Parathyroid adenoma (tissue), 2 donors: ENCODE data around the gene DHX40.
A peak's percentile ranks its signal among the peaks of the same experiment; 100 is the strongest.

ENCODE experiments used
- H2AFZ ChIP-seq: fragments of 300-600 bp; sonication (generic); one replicate; pipeline ENCODE4 v1.7.0; 2017; ENCODE audit warnings: antibody characterized with exemption, mild to moderate bottlenecking
- H3K27ac ChIP-seq: fragments of 300-600 bp; sonication (generic); one replicate; pipeline ENCODE4 v1.7.0; 2017
- H3K27me3 ChIP-seq: fragments of 300-600 bp; sonication (generic); one replicate; pipeline ENCODE4 v1.7.0; 2017; ENCODE audit warnings: low read length; ENCODE audit not compliant: control insufficient read depth, insufficient read depth
- H3K36me3 ChIP-seq: fragments of 300-600 bp; sonication (generic); one replicate; pipeline ENCODE4 v1.7.0; 2017; ENCODE audit warnings: low read length; ENCODE audit not compliant: control insufficient read depth, insufficient read depth
- H3K4me1 ChIP-seq: fragments of 300-600 bp; sonication (generic); one replicate; pipeline ENCODE4 v1.7.0; 2017; ENCODE audit warnings: control low read depth
- H3K4me2 ChIP-seq: fragments of 300-600 bp; sonication (generic); one replicate; pipeline ENCODE4 v1.7.0; 2017; ENCODE audit warnings: low read length
- H3K4me3 ChIP-seq: fragments of 300-600 bp; sonication (generic); one replicate; pipeline ENCODE4 v1.7.0; 2017; ENCODE audit warnings: low read depth, low read length
- H3K79me2 ChIP-seq: fragments of 300-600 bp; sonication (generic); one replicate; pipeline ENCODE4 v1.7.0; 2017; ENCODE audit warnings: control low read depth
- H3K9ac ChIP-seq: fragments of 300-600 bp; sonication (generic); one replicate; pipeline ENCODE4 v1.7.0; 2017; ENCODE audit warnings: mild to moderate bottlenecking
- H3K9me3 ChIP-seq: fragments of 300-600 bp; sonication (generic); one replicate; pipeline ENCODE4 v1.7.0; 2017; ENCODE audit warnings: low read length; ENCODE audit not compliant: control insufficient read depth
- TF ChIP-seq, protein P1 (sequence below): fragments of 300-600 bp; sonication (generic); IDR thresholded peaks from one replicate; pipeline ENCODE4 v1.7.0; 2017; ENCODE audit warnings: antibody characterized with exemption, mild to moderate bottlenecking
- donor health status: primary hyperparathyroidism.

The DHX40 gene

DNA sequence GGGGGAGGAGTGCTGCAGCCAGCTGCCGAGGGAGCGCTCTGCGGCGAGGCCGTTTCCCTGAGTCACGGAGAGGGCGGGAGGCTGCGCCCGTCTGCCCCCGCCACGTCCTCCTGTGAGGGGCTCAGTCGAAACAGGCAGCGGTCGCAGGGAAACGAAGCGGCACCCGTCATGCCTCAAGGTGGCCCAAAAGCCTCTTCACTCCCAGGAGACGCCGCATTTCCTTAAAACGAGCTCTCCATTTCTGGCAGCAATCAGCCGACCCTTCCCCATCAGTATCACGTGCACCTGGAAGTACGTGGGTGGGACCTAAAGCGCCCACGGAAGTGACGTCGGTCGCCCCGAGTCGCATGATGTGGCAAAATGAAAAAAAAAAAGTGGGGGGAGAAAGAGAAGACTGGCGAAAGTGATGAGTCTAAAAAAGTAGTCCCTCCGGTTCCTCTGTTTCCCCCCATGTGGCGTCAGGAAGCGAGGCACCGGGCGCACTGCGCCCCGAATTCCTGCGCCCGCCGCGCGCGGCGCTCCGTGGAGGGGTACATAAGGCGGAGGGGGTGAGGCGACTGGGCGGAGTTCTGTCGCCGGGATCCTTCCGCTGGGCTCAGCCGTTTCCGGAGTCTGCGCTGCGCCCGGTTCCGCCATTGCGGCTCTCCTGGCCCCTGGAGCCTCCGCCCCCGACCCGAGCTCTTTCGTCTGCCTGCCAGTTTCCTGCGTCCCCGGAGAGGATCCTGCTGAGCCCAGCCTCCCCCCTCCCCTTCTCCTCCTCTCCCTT, 54.1 kb downstream of the DHX40 start, which contains the start of gene CLTC:
CLTC (plus strand) TSS at position 598 of the 766 bp plus-strand sequence. CDS start 237 bp downstream, outside the sequence.
- H3K27me3 ChIP-seq: no peaks in the 10 kb centered on the region
- H3K79me2 ChIP-seq: peaks cover 32% of the 10 kb centered on the region
- peak within 1 kb of the TSS; percentile 85 for H3K4me2 ChIP-seq
- H3K4me3 ChIP-seq: peak within 1 kb of the TSS; percentile 100
- peak within 1 kb of the TSS; percentile 100 for H3K9ac ChIP-seq
- peak within 1 kb of the TSS; percentile 96 for H2AFZ ChIP-seq
- H3K9me3 ChIP-seq: no peaks in the 10 kb centered on the region
- H3K36me3 ChIP-seq: no peaks in the 10 kb centered on the region
- peaks cover 14% of the 10 kb centered on the region for H3K4me1 ChIP-seq
- TF ChIP-seq, protein P1, sequence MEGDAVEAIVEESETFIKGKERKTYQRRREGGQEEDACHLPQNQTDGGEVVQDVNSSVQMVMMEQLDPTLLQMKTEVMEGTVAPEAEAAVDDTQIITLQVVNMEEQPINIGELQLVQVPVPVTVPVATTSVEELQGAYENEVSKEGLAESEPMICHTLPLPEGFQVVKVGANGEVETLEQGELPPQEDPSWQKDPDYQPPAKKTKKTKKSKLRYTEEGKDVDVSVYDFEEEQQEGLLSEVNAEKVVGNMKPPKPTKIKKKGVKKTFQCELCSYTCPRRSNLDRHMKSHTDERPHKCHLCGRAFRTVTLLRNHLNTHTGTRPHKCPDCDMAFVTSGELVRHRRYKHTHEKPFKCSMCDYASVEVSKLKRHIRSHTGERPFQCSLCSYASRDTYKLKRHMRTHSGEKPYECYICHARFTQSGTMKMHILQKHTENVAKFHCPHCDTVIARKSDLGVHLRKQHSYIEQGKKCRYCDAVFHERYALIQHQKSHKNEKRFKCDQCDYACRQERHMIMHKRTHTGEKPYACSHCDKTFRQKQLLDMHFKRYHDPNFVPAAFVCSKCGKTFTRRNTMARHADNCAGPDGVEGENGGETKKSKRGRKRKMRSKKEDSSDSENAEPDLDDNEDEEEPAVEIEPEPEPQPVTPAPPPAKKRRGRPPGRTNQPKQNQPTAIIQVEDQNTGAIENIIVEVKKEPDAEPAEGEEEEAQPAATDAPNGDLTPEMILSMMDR: no peak
- peak within 1 kb of the TSS; percentile 96 for H3K27ac ChIP-seq

DNA sequence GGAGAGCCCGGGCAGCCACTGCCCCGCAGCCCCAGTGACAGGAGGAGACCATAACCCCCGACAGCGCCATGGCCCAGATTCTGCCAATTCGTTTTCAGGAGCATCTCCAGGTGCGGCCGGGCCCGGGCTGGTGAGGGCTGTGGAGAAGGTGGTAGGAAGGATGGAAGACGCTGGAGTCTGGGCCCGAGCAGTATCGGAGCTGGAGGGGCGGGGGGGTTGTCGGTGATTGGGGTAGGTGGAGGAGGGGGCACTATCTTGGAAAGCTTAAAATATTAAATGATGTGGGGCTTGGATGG, 54.6 kb downstream of the DHX40 start:
- H3K79me2 ChIP-seq: peaks cover 35% of the 10 kb centered on the region
- H3K4me1 ChIP-seq: peaks cover 14% of the 10 kb centered on the region
- peak overlapping the region; percentile 100 for H3K9ac ChIP-seq
- peak overlapping the region; percentile 96 for H2AFZ ChIP-seq
- peak overlapping the region; percentile 96 for H3K27ac ChIP-seq
- no peaks in the 10 kb centered on the region for H3K36me3 ChIP-seq
- peak overlapping the region; percentile 84 for H3K4me2 ChIP-seq
- TF ChIP-seq, protein P1: no peak
- peak overlapping the region; percentile 100 for H3K4me3 ChIP-seq
- no peaks in the 10 kb centered on the region for H3K9me3 ChIP-seq
- H3K27me3 ChIP-seq: no peaks in the 10 kb centered on the region

DNA sequence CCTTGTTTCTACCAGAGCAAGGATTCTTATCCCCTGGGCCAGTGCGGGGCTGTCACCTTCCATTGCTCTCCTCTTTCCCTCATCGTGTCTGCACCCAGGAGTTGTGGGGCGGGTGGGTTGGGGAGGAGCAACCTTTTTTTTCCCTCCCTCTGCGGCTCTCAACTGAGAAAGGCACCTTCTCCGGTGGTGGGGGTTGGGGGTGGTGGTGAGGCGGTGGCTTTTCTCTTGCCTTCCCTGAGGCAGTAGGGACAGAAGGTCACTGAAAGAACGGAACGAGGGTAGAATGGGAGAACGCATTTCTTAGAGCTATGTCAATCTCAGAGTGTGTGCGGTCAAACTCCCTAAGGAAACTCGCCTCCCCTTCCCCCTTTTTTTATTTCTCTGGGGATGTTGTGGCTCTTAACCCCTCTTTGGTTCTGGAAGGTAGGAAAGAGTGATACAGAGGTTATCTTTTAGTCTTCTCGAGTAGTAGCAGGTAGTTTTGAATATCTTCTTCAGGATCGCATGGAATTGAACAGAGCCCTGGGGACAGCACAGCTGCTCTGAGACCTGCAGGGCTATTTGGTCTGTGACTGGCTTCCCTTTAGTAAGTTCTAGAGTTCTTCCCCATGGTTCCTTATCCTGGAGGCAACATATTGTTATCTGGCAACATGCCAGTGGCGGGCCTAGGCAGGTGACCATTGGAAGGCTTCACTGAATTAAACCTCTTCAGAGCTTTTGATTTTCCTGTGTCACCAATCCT, 55.3 kb downstream of the DHX40 start:
- Histone ChIP-seq H3K27ac (peak overlapping the region; percentile 96), H3K4me2 (peak overlapping the region; percentile 85), H3K4me1 (peaks cover 14% of the 10 kb centered on the region), H3K9ac (no peak overlapping the region), H2AFZ (peak overlapping the region; percentile 96), H3K9me3 (no peaks in the 10 kb centered on the region), H3K27me3 (no peaks in the 10 kb centered on the region), H3K4me3 (peak overlapping the region; percentile 100), H3K79me2 (peaks cover 42% of the 10 kb centered on the region), H3K36me3 (no peaks in the 10 kb centered on the region)
- TF ChIP-seq, protein P1: no peak

DNA sequence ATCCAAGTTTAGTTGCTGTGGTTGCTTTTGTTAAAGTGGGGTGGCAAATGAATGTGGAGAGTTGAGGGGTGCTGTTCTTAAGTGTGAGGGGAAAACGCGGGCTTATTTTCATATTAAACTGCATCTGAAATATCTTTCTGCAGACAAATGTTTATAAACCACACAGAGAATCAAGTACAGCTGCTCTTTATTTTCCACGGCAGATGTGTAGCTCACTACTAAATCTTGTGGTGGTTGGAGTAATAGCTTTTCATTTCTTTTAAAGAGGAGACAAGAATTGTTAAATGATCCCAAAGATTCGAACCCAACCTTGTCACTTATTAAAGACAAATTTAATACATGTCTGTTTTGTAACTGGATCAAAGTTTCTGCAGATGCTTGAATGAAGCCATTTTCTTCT, 56.4 kb downstream of the DHX40 start:
- Histone ChIP-seq H3K4me3 (peak overlapping the region; percentile 76), H3K4me1 (peaks cover 17% of the 10 kb centered on the region), H3K79me2 (peaks cover 53% of the 10 kb centered on the region), H3K9me3 (no peaks in the 10 kb centered on the region), H3K9ac (no peak overlapping the region), H2AFZ (no peak overlapping the region), H3K27ac (no peak overlapping the region), H3K4me2 (peak overlapping the region; percentile 85), H3K27me3 (no peaks in the 10 kb centered on the region), H3K36me3 (no peaks in the 10 kb centered on the region)
- TF ChIP-seq, protein P1: no peak
